Trophoblast cell (in vitro differentiated cells and primary cell): ENCODE results near the gene ZNF394.
A peak's percentile ranks its signal among the peaks of the same experiment; 100 is the strongest.

Experiments used
- DNase-seq, 2 donors: peaks; one replicate each; pipeline ENCODE4 v3.0.0-alpha.2; 2016
- H2AFZ ChIP-seq: 2 replicates; pipeline ENCODE4 v1.6.1; 2013; ENCODE audit warnings: low read length, moderate library complexity, mild to moderate bottlenecking; ENCODE audit not compliant: insufficient read depth, poor library complexity
- H2AK5ac ChIP-seq: 2 replicates; pipeline ENCODE4 v1.6.1; 2013; ENCODE audit warnings: mild to moderate bottlenecking, low read length
- H2BK120ac ChIP-seq: 2 replicates; pipeline ENCODE4 v1.6.1; 2013; ENCODE audit warnings: low read length, mild to moderate bottlenecking, moderate library complexity; ENCODE audit not compliant: insufficient read depth, poor library complexity
- H2BK12ac ChIP-seq: 2 replicates; pipeline ENCODE4 v1.6.1; 2013; ENCODE audit warnings: mild to moderate bottlenecking, low read length, moderate library complexity
- H2BK5ac ChIP-seq: 2 replicates; pipeline ENCODE4 v1.6.1; 2013; ENCODE audit warnings: low read length, low read depth, moderate library complexity, mild to moderate bottlenecking; ENCODE audit not compliant: poor library complexity
- H3K14ac ChIP-seq: 2 replicates; pipeline ENCODE4 v1.6.1; 2013; ENCODE audit warnings: mild to moderate bottlenecking, low read length
- H3K18ac ChIP-seq: 2 replicates; pipeline ENCODE4 v1.6.1; 2013; ENCODE audit warnings: mild to moderate bottlenecking, low read length
- H3K23ac ChIP-seq: 2 replicates; pipeline ENCODE4 v1.6.1; 2013; ENCODE audit warnings: low read length
- H3K27ac ChIP-seq: 2 replicates; pipeline ENCODE4 v1.5.1; 2013; ENCODE audit warnings: low read depth, mild to moderate bottlenecking, inconsistent platforms, low read length, moderate library complexity
- H3K27me3 ChIP-seq: 2 replicates; pipeline ENCODE4 v1.6.1; 2013; ENCODE audit warnings: inconsistent platforms, mild to moderate bottlenecking, low read length, moderate library complexity; ENCODE audit not compliant: insufficient read depth
- H3K36me3 ChIP-seq, 2 experiments: 1 replicate in 1 of 2; 2 replicates in 1 of 2; pipeline ENCODE4 v1.6.1; 2013; ENCODE audit warnings: low read length in 2 of 2, mild to moderate bottlenecking in 2 of 2, moderate library complexity in 1 of 2; ENCODE audit not compliant: insufficient read depth in 2 of 2, control insufficient read depth in 1 of 2
- H3K4ac ChIP-seq: 2 replicates; pipeline ENCODE4 v1.6.1; 2013; ENCODE audit warnings: low read depth, mild to moderate bottlenecking, low read length, moderate library complexity
- H3K4me1 ChIP-seq, 2 experiments: 1 replicate in 1 of 2; 2 replicates in 1 of 2; pipeline ENCODE4 v1.6.1; 2013; ENCODE audit warnings: low read length in 2 of 2, mild to moderate bottlenecking in 2 of 2, moderate library complexity in 1 of 2; ENCODE audit not compliant: insufficient read depth in 2 of 2, control insufficient read depth in 1 of 2
- H3K4me2 ChIP-seq: 2 replicates; pipeline ENCODE4 v1.6.1; 2013; ENCODE audit warnings: inconsistent platforms, mild to moderate bottlenecking, low read length, moderate library complexity
- H3K4me3 ChIP-seq: 2 replicates; pipeline ENCODE4 v1.5.1; 2013; ENCODE audit warnings: mild to moderate bottlenecking, low read depth, low read length, inconsistent platforms
- H3K79me1 ChIP-seq: one replicate; pipeline ENCODE4 v1.6.1; 2013; ENCODE audit warnings: low read length
- H3K79me2 ChIP-seq: 2 replicates; pipeline ENCODE4 v1.6.1; 2013; ENCODE audit warnings: low read length, mild to moderate bottlenecking; ENCODE audit not compliant: control insufficient read depth, insufficient read depth, poor library complexity
- H3K9ac ChIP-seq: 2 replicates; pipeline ENCODE4 v1.6.1; 2013; ENCODE audit warnings: mild to moderate bottlenecking, low read length
- H3K9me3 ChIP-seq: 2 replicates; pipeline ENCODE4 v1.6.1; 2013; ENCODE audit warnings: low read depth, mild to moderate bottlenecking, control low read depth, inconsistent platforms, low read length; ENCODE audit not compliant: insufficient read depth
- H4K12ac ChIP-seq: 2 replicates; pipeline ENCODE4 v1.6.1; 2013; ENCODE audit warnings: low read depth, mild to moderate bottlenecking, low read length, moderate library complexity
- H4K8ac ChIP-seq: 2 replicates; pipeline ENCODE4 v1.6.1; 2013; ENCODE audit warnings: low read depth, mild to moderate bottlenecking, low read length, moderate library complexity
- H4K91ac ChIP-seq: one replicate; pipeline ENCODE4 v1.6.1; 2013; ENCODE audit warnings: low read depth, mild to moderate bottlenecking, low read length, moderate library complexity
- WGBS: extraction: QIAGEN DNeasy Blood & Tissue Kit; methylation state at CpG from one replicate; pipeline ENCODE4 v1.1.7; 2013; ENCODE audit warnings: missing lambda C conversion rate; ENCODE audit not compliant: insufficient read length, insufficient coverage; ENCODE audit errors: extremely low coverage; 5-methylcytosine and 5-hydroxymethylcytosine counted together

Gene ZNF394

GRCh38 chr7:99461221-99461620, 38.9 kb downstream of the ZNF394 start:
- no peak overlapping the region for H2BK12ac ChIP-seq
- H3K23ac ChIP-seq: no peak overlapping the region
- no peak overlapping the region for H2BK120ac ChIP-seq
- no peaks in the 10 kb centered on the region for H3K27me3 ChIP-seq
- no peak overlapping the region for H4K8ac ChIP-seq
- no CpG with 5 or more reads among the region's 2 CpGs for WGBS
- no peak overlapping the region for H3K9ac ChIP-seq
- no peak overlapping the region for H2AK5ac ChIP-seq
- H2BK5ac ChIP-seq: no peak overlapping the region
- H3K18ac ChIP-seq: no peak overlapping the region
- H3K36me3 ChIP-seq: peaks cover 41 to 44% of the 10 kb centered on the region in 2 experiments
- no peak for DNase-seq
- H4K91ac ChIP-seq: no peak overlapping the region
- H3K9me3 ChIP-seq: no peaks in the 10 kb centered on the region
- peaks cover 0 to 11% of the 10 kb centered on the region in 2 experiments for H3K4me1 ChIP-seq
- H3K27ac ChIP-seq: no peak overlapping the region
- peaks cover 8% of the 10 kb centered on the region for H3K79me1 ChIP-seq
- no peak overlapping the region for H2AFZ ChIP-seq
- no peak overlapping the region for H4K12ac ChIP-seq
- peaks cover 17% of the 10 kb centered on the region for H3K79me2 ChIP-seq
- no peak overlapping the region for H3K4me3 ChIP-seq
- H3K4me2 ChIP-seq: no peak overlapping the region
- H3K14ac ChIP-seq: no peak overlapping the region
- H3K4ac ChIP-seq: no peak overlapping the region

GRCh38 chr7:99460651-99461050, 39.4 kb downstream of the ZNF394 start:
- H4K8ac ChIP-seq: no peak overlapping the region
- H2BK12ac ChIP-seq: no peak overlapping the region
- no peak overlapping the region for H3K23ac ChIP-seq
- peaks cover 13% of the 10 kb centered on the region for H3K79me2 ChIP-seq
- H2AK5ac ChIP-seq: no peak overlapping the region
- H3K4me1 ChIP-seq: peaks cover 0 to 11% of the 10 kb centered on the region in 2 experiments
- H3K4me2 ChIP-seq: no peak overlapping the region
- WGBS: no CpG with 5 or more reads among the region's 11 CpGs
- no peak overlapping the region for H4K91ac ChIP-seq
- no peaks in the 10 kb centered on the region for H3K9me3 ChIP-seq
- DNase-seq: peak; percentile 52 to 58
- no peak overlapping the region for H3K4me3 ChIP-seq
- no peak overlapping the region for H2BK120ac ChIP-seq
- peaks cover 3% of the 10 kb centered on the region for H3K79me1 ChIP-seq
- no peak overlapping the region for H3K14ac ChIP-seq
- H2AFZ ChIP-seq: no peak overlapping the region
- H3K4ac ChIP-seq: peak overlapping the region; percentile 32
- no peak overlapping the region for H3K18ac ChIP-seq
- no peaks in the 10 kb centered on the region for H3K27me3 ChIP-seq
- H3K36me3 ChIP-seq: peaks cover 46 to 49% of the 10 kb centered on the region in 2 experiments
- no peak overlapping the region for H3K27ac ChIP-seq
- H3K9ac ChIP-seq: no peak overlapping the region
- no peak overlapping the region for H4K12ac ChIP-seq
- no peak overlapping the region for H2BK5ac ChIP-seq

- Histone ChIP-seq H3K18ac (no peak overlapping the region), H3K79me1 (no peaks in the 10 kb centered on the region), H3K4me2 (no peak overlapping the region), H4K91ac (no peak overlapping the region), H3K27ac (no peak overlapping the region), H2BK12ac (no peak overlapping the region), H2AK5ac (no peak overlapping the region), H4K12ac (no peak overlapping the region), H3K23ac (no peak overlapping the region), H3K27me3 (no peaks in the 10 kb centered on the region), H2BK5ac (no peak overlapping the region), H2AFZ (no peak overlapping the region), H3K4ac (no peak overlapping the region), H3K14ac (no peak overlapping the region), H3K79me2 (peaks cover 6% of the 10 kb centered on the region), H3K9ac (no peak overlapping the region), H3K4me1 (peaks cover 0 to 6% of the 10 kb centered on the region in 2 experiments), H4K8ac (no peak overlapping the region), H3K9me3 (no peaks in the 10 kb centered on the region), H2BK120ac (no peak overlapping the region), H3K4me3 (no peak overlapping the region), H3K36me3 (peaks cover 59 to 64% of the 10 kb centered on the region in 2 experiments)
- DNase-seq: peak in 1 of 2 donors; percentile 27
- no CpG with 5 or more reads among the region's 8 CpGs for WGBS
Measured at GRCh38 chr7:99459087-99459486, 41.0 kb downstream of the ZNF394 start.

- Histone ChIP-seq H2BK120ac (no peak overlapping the region), H3K79me2 (peaks cover 3% of the 10 kb centered on the region), H3K4ac (no peak overlapping the region), H3K36me3 (peaks cover 65 to 71% of the 10 kb centered on the region in 2 experiments), H3K9ac (no peak overlapping the region), H3K27me3 (no peaks in the 10 kb centered on the region), H4K91ac (no peak overlapping the region), H2BK5ac (no peak overlapping the region), H3K18ac (no peak overlapping the region), H3K79me1 (no peaks in the 10 kb centered on the region), H3K4me3 (no peak overlapping the region), H4K8ac (no peak overlapping the region), H2AFZ (no peak overlapping the region), H3K4me2 (no peak overlapping the region), H2AK5ac (no peak overlapping the region), H4K12ac (no peak overlapping the region), H3K9me3 (no peaks in the 10 kb centered on the region), H3K14ac (no peak overlapping the region), H3K27ac (no peak overlapping the region), H3K4me1 (peaks cover 0 to 6% of the 10 kb centered on the region in 2 experiments), H3K23ac (no peak overlapping the region), H2BK12ac (no peak overlapping the region)
- DNase-seq: peak; percentile 91 to 94
- WGBS: no CpG with 5 or more reads among the region's 26 CpGs
Measured at GRCh38 chr7:99457650-99458493, 42.2 kb downstream of the ZNF394 start.
